DMS79 (cell line): ENCODE measurements around the gene ITIH5.

Source experiments
- DNase-seq: peaks from one replicate; lab custom pipeline; 2025; lab: John Stamatoyannopoulos, UW

Gene ITIH5

GRCh38 chr10:7626283-7626682 is 40.5 kb downstream of the ITIH5 start:
- DNase-seq: no peak

GRCh38 chr10:7625836-7626235 is 40.9 kb downstream of the ITIH5 start:
- DNase-seq: no peak

- no peak for DNase-seq
Measured at GRCh38 chr10:7625009-7625408, 41.8 kb downstream of the ITIH5 start.

DNA sequence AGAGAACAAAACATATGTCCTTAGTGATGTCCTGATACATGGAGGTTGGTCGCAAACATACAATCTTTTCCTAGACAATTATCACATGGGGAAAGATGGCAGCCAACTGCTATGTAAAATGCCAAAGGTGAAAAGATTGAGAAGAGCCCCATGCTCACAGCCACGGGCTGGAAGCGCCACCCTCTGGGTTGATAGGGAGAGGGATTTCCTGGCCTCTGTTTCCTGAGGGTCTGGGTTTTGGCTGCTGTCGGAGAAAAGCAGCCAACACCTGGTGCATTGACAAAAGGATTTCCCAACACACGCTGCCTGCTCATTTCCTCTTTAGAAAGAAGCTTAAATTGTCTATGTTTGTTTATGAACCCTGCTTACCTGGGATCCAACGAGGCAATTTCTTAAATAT is 43.8 kb downstream of the ITIH5 start:
- DNase-seq: no peak

GRCh38 chr10:7618461-7618860 is 48.3 kb downstream of the ITIH5 start:
- no peak for DNase-seq

DNA sequence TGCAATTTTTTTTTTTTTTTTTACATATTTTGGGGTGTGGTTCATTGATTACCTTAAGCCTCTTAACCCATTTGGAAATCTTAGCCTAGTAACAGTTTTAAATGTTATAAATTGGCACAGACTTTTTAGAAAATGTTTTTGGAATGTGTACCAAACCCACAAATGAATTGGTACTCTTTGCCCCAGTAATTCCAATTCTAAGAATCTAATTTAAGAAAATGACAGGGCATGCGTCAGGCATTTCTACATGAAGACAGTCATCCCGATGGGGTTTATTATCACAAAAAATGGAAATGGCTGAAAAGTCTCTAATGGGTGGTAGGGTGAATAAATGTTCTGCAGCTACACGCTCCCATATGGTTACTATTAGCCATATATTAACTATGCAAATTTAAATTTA is 54.9 kb downstream of the ITIH5 start:
- no peak for DNase-seq

- no peak for DNase-seq
Measured at GRCh38 chr10:7610651-7611389, 55.9 kb downstream of the ITIH5 start.

DNA sequence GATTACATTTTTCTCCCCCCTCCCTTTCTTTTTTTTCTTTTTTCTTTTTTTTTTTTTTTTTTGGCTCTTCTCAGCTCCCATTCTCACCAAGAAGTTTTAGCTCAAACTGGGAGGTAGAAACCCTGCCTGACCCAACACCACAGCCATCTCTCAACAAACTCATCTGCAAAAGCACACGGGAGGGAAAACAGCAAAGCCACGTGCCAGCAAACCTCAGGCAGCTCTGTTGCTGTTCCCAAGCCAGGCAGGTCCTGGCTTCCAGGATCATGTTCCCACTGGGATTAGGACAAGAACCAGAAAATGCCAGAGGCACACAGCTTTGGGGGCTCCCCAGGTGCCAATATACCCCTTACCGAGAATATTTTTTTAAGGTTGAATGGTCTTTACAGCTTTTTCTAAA is 56.7 kb downstream of the ITIH5 start:
- no peak for DNase-seq

DNA sequence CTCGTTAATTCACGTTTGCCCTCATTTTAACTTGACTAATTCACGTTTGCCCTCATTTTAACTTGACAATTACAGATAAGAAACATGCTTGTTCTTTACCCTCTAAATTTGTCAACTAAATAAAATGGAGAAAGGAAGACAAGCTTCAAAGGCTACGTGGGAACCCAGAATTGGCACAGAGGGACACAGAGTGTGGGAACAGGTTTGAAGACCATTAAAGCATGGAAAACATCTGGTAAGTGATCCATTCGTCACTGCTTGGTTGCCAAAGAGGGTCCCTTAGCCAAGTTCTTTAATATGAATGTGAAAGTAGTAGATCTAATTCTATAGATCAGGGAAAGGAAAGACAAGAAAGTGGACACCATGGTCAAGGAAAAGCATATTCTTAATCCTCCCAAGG is 57.2 kb downstream of the ITIH5 start:
- no peak for DNase-seq

GRCh38 chr10:7608001-7608400 is 58.8 kb downstream of the ITIH5 start:
- DNase-seq: no peak

GRCh38 chr10:7606951-7607404 is 59.8 kb downstream of the ITIH5 start:
- DNase-seq: no peak

GRCh38 chr10:7605565-7606295 is 61.0 kb downstream of the ITIH5 start:
- DNase-seq: no peak

DNA sequence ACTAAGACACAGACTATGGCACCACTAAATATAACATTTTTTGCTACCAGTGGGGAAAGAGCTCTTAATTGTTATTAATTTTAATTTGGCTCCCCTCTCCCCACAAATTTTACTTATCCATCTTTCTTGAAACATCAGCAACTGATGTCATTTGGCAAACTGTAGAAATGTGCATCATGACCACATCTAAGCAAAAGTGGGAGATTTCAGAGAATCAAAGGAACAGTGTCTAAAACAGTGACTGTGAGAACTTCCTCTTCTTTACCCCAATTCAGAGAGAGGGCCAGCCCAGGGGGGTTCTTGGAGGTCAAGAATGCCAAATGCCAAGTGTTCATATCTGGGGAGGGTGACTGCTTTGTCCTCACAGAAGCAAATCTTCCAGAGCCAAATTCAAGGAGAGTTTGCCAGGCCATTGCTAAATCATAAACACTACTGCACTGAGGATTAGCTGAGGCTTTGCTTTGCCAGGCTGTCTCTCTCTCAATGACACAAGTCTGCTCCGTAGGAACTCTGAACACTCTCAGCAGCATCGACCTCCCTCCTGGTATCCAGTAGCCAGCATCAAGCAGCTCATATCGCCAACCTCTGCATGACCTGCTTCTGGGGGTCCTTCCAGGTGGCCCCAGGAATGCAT is 65.6 kb downstream of the ITIH5 start:
- DNase-seq: no peak

DNA sequence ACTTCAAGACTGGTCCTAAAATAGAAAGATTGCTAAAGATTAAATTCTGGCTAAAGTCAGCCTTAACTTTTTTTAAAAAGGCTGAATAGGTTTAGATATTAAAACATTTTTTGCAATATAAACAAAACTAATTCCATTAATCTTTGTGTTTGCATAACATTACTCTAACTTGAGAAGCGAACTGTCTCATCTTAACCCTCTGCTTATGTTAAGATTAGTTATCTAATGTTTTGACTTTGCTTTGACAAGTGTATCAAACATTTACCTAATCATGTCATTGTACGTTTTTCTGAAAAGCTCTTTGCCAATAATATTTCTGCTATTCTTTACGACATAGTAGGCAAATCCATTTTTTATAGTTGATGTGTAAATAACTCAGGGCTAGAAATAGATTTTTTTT is 68.0 kb downstream of the ITIH5 start:
- DNase-seq: no peak

GRCh38 chr10:7596356-7596755 is 70.4 kb downstream of the ITIH5 start:
- no peak for DNase-seq

DNA sequence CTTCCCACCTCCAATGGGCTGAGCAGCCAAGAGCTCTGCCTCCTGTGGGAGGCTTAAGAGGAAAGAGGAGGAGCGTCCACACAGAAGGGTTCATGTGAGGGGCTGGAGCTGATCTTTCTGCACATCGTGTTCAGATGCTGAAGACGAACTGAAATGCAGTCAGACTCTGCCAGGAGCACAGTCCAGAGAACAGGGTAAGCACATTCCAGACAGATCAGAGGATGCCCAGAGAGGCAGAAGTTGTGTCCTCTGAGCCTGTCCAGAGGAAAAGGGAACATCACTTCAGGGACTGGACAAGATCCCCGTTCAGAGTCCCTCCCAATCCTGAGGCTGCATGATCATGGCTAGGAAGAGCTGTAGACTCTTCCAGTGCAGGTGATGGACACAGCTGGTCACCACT is 72.9 kb downstream of the ITIH5 start:
- DNase-seq: no peak

DNA sequence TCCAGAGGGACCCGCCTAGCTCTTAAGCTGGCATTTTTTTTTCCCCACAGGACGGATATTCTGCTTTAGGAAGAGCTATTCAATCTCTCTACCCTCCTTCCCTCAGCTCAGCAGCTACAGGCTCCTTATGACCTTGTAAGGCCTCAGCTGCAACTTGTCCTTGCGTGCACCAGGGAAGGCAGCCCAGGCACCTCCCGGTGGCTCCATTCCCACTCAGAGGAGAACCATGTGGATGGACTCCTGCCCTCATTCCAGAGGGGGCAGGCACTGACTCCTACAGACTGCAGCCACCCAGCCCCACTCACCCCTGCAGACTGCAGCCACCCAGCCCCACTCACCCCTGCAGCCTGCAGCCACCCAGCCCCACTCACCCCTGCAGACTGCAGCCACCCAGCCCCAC is 73.7 kb downstream of the ITIH5 start:
- DNase-seq: no peak

- no peak for DNase-seq
Measured at GRCh38 chr10:7592627-7593026, 74.1 kb downstream of the ITIH5 start.

DNA sequence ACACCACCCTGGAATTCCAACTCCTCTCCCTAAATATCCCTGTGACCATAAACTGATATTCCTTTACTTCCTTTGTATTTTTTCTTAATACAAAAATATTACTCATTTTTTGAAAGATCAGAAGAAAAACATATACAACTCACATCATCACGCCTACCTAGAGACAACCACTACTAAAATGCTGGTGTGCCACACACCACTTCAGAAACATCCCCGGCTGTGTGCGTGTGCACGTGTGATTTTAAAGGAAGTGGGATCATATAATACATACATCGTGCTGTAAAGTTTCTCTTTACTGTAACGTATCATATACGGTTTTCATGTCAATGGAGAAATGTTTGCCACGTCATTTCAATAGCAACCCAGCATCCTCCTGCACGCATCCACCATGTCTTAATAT is 76.5 kb downstream of the ITIH5 start:
- no peak for DNase-seq

GRCh38 chr10:7589748-7590147 is 77.0 kb downstream of the ITIH5 start:
- DNase-seq: no peak

DNA sequence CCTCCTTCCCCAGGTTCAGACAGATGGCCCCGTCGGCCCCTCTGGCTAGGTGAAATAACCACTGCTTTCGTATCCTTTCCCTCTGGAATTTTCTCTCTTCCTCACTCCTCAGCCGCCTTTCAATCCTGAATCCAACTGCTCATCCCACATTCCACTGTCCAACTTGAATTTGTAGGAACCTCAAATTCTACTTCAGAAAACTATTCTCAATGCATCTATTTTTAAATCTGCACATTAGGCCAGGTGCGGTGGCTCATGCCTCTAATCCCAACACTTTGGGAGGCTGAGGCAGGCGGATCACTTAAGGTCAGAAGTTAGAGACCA is 78.9 kb downstream of the ITIH5 start:
- no peak for DNase-seq

DNA sequence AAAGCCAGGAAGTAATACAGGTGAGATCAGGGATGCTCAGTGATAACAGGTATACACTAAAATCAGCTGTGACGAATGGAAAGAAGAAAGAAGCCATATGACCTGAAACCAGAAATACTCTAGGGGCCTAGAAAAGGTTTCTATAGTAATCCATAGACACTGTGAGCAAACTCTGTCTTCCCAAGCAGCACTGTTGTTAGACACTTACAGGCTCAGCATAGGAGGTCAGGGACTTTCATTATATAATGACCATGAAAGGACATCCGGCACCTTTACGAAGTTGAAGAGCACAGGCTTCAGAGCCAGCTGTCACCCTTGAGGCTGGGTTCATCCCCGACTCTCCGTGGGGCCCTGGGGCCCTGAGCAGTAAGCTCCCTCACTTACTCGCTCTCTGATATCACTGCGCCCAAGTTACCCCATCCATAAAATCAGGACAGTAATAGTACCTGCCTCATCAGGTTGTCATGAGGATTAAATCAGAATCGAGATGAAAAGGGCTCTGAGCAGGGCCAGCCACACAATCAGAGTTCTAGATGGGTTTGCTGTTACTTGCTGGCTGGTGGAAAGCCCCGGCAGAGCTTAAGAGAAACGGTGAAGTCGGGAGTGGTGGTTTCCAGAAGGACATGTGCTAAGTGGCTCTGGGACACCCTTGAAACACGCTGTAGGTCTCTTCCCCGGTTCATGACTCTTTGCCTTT is 79.5 kb downstream of the ITIH5 start:
- no peak for DNase-seq

DNA sequence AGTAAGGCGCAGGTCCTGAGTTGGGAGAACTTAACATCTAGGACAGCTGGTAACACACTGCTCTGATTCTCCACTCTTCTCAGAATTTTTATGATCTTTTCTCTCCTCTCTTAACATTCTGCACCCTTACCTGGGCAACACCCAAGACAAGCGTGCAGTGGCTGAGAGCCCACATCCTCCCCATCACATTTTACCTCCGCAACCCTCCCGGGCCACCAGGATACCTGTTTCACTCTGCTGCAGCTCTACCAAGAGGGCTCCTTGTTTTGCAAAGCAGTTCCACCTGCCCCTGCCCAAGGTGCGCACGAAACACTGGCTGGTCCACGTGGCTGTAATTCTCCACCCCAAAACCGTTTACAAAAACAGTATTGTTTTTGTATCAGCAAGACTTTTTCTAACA is 81.5 kb downstream of the ITIH5 start:
- no peak for DNase-seq
